NB4 (cell line): ENCODE data around the gene SPX.

Experiments
- MYC ChIP-seq: IDR thresholded peaks from 2 replicates; pipeline ENCODE4 v1.6.1; 2011; ENCODE audit warnings: low read depth, low read length
- POLR2A ChIP-seq: IDR thresholded peaks from 2 replicates; pipeline ENCODE4 v1.6.1; 2011; ENCODE audit warnings: mild to moderate bottlenecking; ENCODE audit not compliant: insufficient read length; ENCODE audit errors: extremely low read depth
- TF ChIP-seq, protein P1 (sequence below): IDR thresholded peaks from one replicate; pipeline ENCODE4 v1.5.1; 2012; ENCODE audit warnings: low read depth, low read length
- TF ChIP-seq, protein P2 (sequence below): IDR thresholded peaks from 2 replicates; pipeline ENCODE4 v1.6.1; 2011; ENCODE audit warnings: low read depth, low read length

DNA sequence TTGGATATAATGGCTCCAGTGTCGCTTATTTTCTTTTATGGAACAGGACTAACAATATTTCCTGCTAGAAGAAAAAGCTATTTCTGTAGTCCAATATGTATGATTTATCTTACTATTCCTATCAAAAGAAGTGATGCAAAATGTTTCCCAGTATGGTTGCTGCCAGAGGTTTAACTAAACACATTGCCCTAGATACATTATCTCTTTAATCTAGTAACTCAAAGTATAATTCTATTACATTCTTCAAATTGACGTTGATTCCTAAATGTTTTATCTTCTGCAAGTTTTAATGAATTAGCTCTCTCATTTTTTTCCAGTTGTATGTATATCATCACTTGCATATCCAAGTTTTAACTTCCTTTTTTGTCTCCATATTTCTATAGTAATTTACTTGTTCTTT, 50.3 kb downstream of the SPX start:
- TF ChIP-seq, protein P1, sequence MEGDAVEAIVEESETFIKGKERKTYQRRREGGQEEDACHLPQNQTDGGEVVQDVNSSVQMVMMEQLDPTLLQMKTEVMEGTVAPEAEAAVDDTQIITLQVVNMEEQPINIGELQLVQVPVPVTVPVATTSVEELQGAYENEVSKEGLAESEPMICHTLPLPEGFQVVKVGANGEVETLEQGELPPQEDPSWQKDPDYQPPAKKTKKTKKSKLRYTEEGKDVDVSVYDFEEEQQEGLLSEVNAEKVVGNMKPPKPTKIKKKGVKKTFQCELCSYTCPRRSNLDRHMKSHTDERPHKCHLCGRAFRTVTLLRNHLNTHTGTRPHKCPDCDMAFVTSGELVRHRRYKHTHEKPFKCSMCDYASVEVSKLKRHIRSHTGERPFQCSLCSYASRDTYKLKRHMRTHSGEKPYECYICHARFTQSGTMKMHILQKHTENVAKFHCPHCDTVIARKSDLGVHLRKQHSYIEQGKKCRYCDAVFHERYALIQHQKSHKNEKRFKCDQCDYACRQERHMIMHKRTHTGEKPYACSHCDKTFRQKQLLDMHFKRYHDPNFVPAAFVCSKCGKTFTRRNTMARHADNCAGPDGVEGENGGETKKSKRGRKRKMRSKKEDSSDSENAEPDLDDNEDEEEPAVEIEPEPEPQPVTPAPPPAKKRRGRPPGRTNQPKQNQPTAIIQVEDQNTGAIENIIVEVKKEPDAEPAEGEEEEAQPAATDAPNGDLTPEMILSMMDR = no peak
- no peak for TF ChIP-seq POLR2A
- TF ChIP-seq, protein P2, sequence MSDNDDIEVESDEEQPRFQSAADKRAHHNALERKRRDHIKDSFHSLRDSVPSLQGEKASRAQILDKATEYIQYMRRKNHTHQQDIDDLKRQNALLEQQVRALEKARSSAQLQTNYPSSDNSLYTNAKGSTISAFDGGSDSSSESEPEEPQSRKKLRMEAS = no peak
- TF ChIP-seq MYC = no peak
